Parathyroid adenoma (tissue), 2 donors: ENCODE results near the gene ANTXRL.
"Not testable (repeated sequence)": the region's sequence is repeated elsewhere in the genome, so short reads cannot be mapped to it uniquely, and the experiment has no call there.

ENCODE experiments used
- H2AFZ ChIP-seq: fragments of 300-600 bp; sonication (generic); one replicate; pipeline ENCODE4 v1.7.0; 2017; ENCODE audit warnings: antibody characterized with exemption, mild to moderate bottlenecking
- H3K27ac ChIP-seq: fragments of 300-600 bp; sonication (generic); one replicate; pipeline ENCODE4 v1.7.0; 2017
- H3K27me3 ChIP-seq: fragments of 300-600 bp; sonication (generic); one replicate; pipeline ENCODE4 v1.7.0; 2017; ENCODE audit warnings: low read length; ENCODE audit not compliant: control insufficient read depth, insufficient read depth
- H3K36me3 ChIP-seq: fragments of 300-600 bp; sonication (generic); one replicate; pipeline ENCODE4 v1.7.0; 2017; ENCODE audit warnings: low read length; ENCODE audit not compliant: control insufficient read depth, insufficient read depth
- H3K4me1 ChIP-seq: fragments of 300-600 bp; sonication (generic); one replicate; pipeline ENCODE4 v1.7.0; 2017; ENCODE audit warnings: control low read depth
- H3K4me2 ChIP-seq: fragments of 300-600 bp; sonication (generic); one replicate; pipeline ENCODE4 v1.7.0; 2017; ENCODE audit warnings: low read length
- H3K4me3 ChIP-seq: fragments of 300-600 bp; sonication (generic); one replicate; pipeline ENCODE4 v1.7.0; 2017; ENCODE audit warnings: low read depth, low read length
- H3K79me2 ChIP-seq: fragments of 300-600 bp; sonication (generic); one replicate; pipeline ENCODE4 v1.7.0; 2017; ENCODE audit warnings: control low read depth
- H3K9ac ChIP-seq: fragments of 300-600 bp; sonication (generic); one replicate; pipeline ENCODE4 v1.7.0; 2017; ENCODE audit warnings: mild to moderate bottlenecking
- H3K9me3 ChIP-seq: fragments of 300-600 bp; sonication (generic); one replicate; pipeline ENCODE4 v1.7.0; 2017; ENCODE audit warnings: low read length; ENCODE audit not compliant: control insufficient read depth
- TF ChIP-seq, protein P1 (sequence below): fragments of 300-600 bp; sonication (generic); IDR thresholded peaks from one replicate; pipeline ENCODE4 v1.7.0; 2017; ENCODE audit warnings: antibody characterized with exemption, mild to moderate bottlenecking
- donor health status: primary hyperparathyroidism.

Gene ANTXRL

DNA sequence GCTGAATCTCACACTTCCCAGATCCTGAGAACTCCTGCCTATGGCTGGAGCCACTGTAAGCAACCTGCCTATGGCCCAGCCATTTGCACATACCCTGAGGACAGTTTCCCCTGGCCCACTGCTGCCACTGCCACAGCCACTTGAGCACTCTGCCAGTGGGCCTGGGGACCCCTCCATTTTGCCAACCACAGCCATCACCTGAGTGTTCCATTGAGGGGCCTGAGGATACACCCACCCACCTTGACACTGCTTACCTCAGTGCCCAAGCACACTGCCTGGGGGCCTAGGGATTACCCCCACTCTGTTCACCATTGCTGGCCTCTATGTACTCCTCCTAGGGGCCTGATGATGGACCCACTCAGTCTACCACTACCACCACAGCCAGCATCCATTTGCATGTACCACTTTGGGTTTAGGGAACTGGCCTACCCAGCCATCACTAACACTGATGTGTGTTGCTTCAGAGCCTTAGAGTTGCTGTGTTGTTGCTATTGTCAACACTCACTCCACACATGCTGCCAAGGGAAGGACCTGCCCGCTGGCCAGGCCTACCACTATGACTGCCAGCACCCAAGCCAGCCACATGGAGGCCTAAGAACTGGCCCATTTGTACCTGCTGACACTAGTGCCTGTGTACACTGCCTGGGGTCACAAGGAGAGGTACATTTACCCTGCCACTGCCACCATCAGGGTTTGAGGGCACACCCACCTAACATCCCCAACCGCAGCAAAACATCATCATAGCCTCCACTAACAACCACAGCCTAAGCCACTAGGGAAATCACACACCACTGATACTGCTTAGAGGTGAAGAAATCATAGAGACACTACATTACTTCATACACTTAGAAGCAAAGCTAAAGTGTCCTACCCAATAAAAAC lies 45.9 kb upstream of the ANTXRL start:
- Histone ChIP-seq H3K4me3 (no peak overlapping the region), H3K36me3 (no peaks in the 10 kb centered on the region), H3K27ac (no peak overlapping the region), H3K9me3 (no peaks in the 10 kb centered on the region), H3K4me2 (no peak overlapping the region), H3K79me2 (no peaks in the 10 kb centered on the region), H3K27me3 (no peaks in the 10 kb centered on the region), H3K4me1 (no peaks in the 10 kb centered on the region), H3K9ac (no peak overlapping the region), H2AFZ (no peak overlapping the region)
- TF ChIP-seq, protein P1, sequence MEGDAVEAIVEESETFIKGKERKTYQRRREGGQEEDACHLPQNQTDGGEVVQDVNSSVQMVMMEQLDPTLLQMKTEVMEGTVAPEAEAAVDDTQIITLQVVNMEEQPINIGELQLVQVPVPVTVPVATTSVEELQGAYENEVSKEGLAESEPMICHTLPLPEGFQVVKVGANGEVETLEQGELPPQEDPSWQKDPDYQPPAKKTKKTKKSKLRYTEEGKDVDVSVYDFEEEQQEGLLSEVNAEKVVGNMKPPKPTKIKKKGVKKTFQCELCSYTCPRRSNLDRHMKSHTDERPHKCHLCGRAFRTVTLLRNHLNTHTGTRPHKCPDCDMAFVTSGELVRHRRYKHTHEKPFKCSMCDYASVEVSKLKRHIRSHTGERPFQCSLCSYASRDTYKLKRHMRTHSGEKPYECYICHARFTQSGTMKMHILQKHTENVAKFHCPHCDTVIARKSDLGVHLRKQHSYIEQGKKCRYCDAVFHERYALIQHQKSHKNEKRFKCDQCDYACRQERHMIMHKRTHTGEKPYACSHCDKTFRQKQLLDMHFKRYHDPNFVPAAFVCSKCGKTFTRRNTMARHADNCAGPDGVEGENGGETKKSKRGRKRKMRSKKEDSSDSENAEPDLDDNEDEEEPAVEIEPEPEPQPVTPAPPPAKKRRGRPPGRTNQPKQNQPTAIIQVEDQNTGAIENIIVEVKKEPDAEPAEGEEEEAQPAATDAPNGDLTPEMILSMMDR, result no peak

DNA sequence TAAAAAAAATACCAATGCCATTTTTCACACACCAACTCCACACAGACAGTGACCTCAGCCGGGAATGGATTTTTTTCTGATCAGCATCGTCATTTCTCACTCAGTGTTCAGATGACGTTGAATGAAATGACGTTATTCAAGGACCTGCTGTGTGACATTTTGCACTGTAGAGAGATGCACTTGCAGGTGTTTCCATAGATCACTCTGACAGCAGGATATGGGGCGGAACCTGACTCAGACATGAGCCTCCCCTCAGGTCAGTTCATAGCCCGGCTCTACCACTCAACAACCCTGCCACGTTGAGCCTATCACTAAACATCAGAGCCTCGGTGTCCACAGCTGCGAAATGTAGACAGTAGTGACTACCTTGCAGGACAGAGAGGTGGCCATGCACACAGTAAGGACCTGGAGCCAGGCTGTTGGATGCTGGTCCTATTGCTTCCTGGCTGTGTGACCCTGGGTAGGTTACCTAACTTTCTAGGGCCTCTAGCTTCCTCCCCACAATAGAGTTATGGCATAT lies 41.4 kb upstream of the ANTXRL start:
- TF ChIP-seq, protein P1, result no peak
- no peak overlapping the region for H2AFZ ChIP-seq

DNA sequence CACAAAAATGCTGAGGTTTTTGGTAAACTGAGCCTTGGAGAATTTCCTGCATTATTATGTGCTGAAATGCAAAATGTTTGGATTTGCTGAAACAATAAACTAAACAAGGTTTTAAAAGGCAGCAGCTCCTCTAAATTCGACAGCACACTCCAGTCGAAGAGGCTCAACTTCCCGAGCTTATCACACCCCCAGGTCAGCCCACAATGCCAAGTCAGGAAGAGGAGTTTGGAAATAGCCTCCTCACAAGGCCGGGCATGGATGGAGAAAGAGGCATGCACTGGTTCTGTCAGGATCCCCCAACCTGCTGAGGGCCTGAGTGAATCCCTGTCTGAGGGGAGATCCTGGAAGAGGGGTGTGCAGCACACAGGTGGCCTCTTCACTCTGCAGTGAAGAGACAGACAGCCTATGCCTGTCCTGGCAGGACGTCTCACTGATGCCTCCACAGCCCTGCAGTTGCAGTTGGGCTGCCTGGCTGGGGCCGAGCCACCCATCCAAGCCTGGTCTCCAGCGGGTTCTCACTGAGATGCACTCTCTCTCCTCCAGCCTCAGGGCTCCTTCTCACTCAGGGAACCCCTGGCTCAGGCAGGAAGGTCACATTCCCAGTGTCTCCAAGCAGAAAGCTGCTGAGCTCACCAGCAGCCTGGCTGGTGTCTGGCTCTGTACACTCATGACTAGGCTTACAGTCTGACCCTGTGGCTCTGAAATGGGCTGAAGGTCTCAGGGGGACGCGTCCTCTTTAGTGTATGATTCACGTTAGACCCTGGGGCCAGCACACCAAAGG lies 40.2 kb upstream of the ANTXRL start:
- H3K9ac ChIP-seq, H3K27me3 ChIP-seq, H3K4me2 ChIP-seq, H3K4me3 ChIP-seq, H2AFZ ChIP-seq, H3K79me2 ChIP-seq, H3K4me1 ChIP-seq, H3K36me3 ChIP-seq, H3K27ac ChIP-seq, H3K9me3 ChIP-seq: not testable (repeated sequence)

More for the DNA sequence above, 41.4 kb upstream of the ANTXRL start:
- no peaks in the 10 kb centered on the region for H3K27me3 ChIP-seq
- no peaks in the 10 kb centered on the region for H3K36me3 ChIP-seq
- no peak overlapping the region for H3K9ac ChIP-seq
- no peak overlapping the region for H3K27ac ChIP-seq
- H3K9me3 ChIP-seq, result no peaks in the 10 kb centered on the region
- no peaks in the 10 kb centered on the region for H3K4me1 ChIP-seq
- H3K4me3 ChIP-seq, result no peak overlapping the region
- no peak overlapping the region for H3K4me2 ChIP-seq
- no peaks in the 10 kb centered on the region for H3K79me2 ChIP-seq

DNA sequence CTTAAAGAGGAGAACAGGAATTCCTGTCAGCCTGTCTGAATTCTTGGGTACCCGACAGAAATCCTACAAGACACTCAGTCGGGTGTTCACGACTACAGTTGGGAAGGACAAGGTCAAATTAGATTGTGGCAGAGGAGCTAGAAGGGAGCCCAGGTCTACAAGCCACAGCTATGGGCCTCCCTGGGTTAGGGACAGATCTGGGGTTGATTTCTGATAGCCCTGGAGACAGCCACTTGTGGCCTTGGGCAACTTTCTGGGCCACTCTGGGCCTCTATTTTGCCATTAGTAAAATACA lies 39.7 kb upstream of the ANTXRL start:
- Histone ChIP-seq H3K27ac (no peak overlapping the region), H3K4me2 (no peak overlapping the region), H3K9me3 (no peaks in the 10 kb centered on the region), H3K4me1 (no peaks in the 10 kb centered on the region), H3K9ac (no peak overlapping the region), H2AFZ (no peak overlapping the region), H3K36me3 (no peaks in the 10 kb centered on the region), H3K27me3 (no peaks in the 10 kb centered on the region), H3K79me2 (no peaks in the 10 kb centered on the region), H3K4me3 (no peak overlapping the region)
- TF ChIP-seq, protein P1, result no peak

DNA sequence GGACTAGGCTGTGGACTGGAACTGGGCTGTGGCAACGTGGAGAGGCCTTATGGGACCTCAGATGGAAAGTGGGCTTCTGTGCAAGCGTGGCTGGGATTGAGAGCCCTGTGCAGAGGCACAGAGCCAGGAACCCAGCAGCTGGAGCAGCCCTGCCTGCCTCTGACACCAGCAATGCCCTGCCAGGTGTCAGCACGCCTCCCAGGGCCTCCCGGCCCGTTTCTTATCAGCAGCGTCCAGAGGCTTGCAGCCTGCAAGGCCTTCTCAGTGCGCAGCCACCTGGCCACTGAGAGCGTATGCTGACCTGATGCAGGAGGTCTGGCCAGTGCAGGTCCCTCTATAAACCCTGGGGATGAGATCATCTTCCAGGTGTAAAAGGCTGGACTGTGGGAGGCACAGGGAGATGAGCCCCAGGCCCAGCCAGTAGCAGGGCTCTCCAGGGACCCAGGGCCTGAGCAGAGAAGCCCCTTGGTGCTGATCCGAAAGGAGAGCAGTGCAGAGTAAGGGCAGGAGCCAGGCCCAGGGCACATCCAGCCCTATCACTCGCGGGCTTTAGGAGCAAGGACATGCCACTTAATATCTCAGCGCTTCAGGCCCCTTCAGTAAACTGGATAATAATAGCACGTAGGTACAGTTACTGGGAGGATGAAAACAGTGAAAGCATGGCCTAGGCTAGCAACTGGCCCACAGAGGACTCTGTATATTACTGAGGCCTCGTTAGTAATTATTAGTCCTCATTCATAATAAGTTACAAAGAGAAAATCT lies 38.8 kb upstream of the ANTXRL start:
- Histone ChIP-seq H3K9me3 (no peaks in the 10 kb centered on the region), H3K4me2 (no peak overlapping the region), H3K4me1 (no peaks in the 10 kb centered on the region), H2AFZ (no peak overlapping the region), H3K36me3 (no peaks in the 10 kb centered on the region), H3K4me3 (no peak overlapping the region), H3K79me2 (no peaks in the 10 kb centered on the region), H3K27me3 (no peaks in the 10 kb centered on the region), H3K27ac (no peak overlapping the region), H3K9ac (no peak overlapping the region)
- TF ChIP-seq, protein P1, result no peak
